Coronary artery (tissue), 2 donors: Measurements from ENCODE around the gene TINAGL1.

ENCODE experiments used
- DNase-seq: peaks from one replicate; pipeline ENCODE4 v3.0.0-alpha.2; 2017; ENCODE audit warnings: low spot score
- H3K27ac ChIP-seq, 2 donors: fragments of 200-600 bp; sonication (generic); one replicate each; pipeline ENCODE4 v1.5.1; 2016 to 2019
- H3K4me3 ChIP-seq: fragments of 200-600 bp; sonication (generic); 2 replicates; pipeline ENCODE4 v1.5.1; 2016; ENCODE audit warnings: mild to moderate bottlenecking, moderate library complexity
- TF ChIP-seq, protein P1 (sequence below): fragments of 200-600 bp; sonication (generic); IDR thresholded peaks from one replicate; pipeline ENCODE4 v1.5.1; 2019; ENCODE audit warnings: antibody characterized with exemption

Gene TINAGL1

DNA sequence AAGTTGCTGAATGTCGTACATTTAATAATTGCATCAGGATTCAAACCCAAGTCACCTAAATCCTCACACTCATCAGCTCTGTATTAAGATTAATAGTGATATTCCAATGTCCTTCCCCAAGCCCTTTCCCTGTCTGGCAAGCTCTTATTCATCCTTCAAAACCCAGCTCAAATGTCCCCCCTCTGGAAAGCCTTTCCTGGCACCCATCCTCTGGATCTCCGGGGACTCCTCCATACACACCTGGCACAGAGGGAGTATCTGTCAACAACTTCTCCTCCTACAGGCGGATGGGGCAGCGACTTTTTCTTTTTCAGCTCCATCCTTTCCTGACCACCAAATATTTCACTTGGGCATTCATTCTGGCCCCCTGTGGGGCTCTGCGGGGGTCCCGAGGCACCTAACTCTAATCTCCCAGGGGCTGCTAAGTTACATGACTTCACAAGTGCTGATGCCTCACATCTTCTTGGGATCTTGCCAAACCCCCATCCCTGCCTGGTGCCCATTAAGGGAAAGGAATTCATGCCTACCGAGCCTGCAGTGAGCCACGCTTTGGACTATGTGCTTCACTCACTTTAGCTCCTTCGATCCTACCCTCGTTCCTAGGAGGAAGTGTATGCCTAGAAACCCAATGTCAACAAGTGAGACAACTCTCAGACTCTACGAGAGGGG, 15.2 kb downstream of the TINAGL1 start:
- peak; percentile 87 for DNase-seq
- Histone ChIP-seq H3K27ac (peak overlapping the region; percentile 63 to 93), H3K4me3 (no peak overlapping the region)
- TF ChIP-seq, protein P1, sequence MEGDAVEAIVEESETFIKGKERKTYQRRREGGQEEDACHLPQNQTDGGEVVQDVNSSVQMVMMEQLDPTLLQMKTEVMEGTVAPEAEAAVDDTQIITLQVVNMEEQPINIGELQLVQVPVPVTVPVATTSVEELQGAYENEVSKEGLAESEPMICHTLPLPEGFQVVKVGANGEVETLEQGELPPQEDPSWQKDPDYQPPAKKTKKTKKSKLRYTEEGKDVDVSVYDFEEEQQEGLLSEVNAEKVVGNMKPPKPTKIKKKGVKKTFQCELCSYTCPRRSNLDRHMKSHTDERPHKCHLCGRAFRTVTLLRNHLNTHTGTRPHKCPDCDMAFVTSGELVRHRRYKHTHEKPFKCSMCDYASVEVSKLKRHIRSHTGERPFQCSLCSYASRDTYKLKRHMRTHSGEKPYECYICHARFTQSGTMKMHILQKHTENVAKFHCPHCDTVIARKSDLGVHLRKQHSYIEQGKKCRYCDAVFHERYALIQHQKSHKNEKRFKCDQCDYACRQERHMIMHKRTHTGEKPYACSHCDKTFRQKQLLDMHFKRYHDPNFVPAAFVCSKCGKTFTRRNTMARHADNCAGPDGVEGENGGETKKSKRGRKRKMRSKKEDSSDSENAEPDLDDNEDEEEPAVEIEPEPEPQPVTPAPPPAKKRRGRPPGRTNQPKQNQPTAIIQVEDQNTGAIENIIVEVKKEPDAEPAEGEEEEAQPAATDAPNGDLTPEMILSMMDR, result no peak

DNA sequence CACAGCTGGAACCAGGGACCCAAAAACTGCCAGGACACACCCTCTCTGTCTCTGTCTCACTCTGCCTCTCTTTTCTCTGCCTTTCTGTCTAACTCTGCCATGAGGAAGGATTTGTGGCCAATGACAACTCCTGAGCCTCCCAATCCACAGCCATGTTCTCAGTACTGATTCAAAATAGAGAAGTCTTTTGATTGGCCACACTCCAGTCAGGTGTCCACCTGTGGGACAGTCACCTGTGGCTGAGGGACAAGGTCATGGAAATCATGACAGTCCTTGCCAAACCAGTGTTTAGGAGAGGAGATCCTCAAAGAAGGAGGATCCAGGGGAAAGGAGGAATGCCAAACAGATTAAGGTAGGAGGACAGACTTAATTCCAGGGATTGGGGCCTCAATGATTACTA, 15.8 kb downstream of the TINAGL1 start:
- DNase-seq, result no peak
- TF ChIP-seq, protein P1, result no peak
- peak overlapping the region; percentile 63 to 93 for H3K27ac ChIP-seq
- no peak overlapping the region for H3K4me3 ChIP-seq

DNA sequence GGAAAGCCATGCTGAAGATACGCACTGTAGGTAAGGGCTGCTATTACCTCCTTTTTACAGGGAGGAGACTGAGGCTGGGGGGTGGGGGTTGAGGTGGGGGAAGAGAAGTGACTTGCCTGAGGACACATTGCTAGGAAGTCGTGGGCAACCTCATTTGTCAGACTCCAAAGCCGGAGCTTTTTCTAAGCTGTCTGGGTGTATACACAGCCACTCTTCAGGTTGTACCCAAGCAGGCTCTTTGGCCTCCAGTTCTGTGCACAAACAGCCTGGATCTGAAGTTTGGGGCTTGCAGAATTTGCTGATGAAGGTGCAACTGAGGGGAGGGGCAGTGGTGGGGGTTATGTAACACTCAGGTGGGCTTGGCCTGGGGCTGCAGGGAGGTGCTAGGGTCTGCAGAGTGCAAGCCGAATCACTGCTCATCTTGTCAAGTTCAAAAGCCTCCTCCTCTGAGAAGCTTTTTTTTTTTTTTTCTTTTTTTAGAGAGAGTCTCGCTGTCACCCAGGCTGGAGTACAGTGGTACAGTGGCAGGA, 16.9 kb downstream of the TINAGL1 start:
- TF ChIP-seq, protein P1, result no peak
- peak; percentile 66 for DNase-seq
- Histone ChIP-seq H3K27ac (peak overlapping the region in 1 of 2 donors; percentile 93), H3K4me3 (no peak overlapping the region)

DNA sequence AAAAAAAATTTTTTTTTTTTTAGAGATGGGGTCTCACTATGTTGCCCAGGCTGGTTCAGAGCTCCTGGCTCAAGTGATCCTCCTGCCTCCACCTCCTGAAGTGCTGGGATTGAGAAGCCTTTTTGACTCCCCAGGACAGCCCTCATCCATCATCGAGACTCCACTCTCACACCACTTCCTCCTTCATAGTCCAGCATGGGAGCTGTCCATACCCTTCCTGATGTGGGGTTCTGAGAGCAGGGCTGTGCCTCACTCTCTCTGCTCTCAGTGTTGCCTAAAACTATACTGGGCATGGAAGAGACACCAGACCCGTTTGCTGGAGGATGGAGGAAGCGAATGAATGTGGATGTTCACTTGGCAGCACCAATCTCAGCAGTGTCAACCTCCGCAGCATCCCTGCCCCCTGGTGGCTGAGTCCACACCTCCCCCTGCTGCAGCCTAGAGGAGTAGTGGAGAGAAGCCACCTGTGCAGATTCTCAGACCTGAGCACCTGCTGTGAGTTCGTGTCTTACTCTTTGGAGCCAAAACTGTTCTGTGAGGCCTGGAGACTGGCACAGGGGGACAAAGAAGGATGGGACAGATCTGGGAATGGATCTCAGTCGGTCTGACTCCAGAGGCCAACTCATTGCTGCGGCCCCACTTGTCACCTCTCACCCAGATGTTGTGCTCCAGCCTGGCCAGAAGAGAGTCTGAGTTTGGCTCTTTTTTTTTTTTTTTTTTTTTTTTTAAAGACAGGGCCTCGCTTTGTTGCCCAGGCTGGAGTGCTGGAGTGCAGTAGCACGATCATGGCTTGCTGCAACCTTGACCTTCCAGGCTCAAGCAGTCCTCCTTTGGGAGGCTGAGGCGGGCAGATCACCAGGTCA, 17.7 kb downstream of the TINAGL1 start:
- peak; percentile 84 for DNase-seq
- no peak overlapping the region for H3K4me3 ChIP-seq
- TF ChIP-seq, protein P1, result peak; percentile 69
- no peak overlapping the region for H3K27ac ChIP-seq

GRCh38 chr1:31595836-31596736, 19.8 kb downstream of the TINAGL1 start:
- Histone ChIP-seq H3K27ac (no peak overlapping the region), H3K4me3 (no peak overlapping the region)
- DNase-seq, result peak; percentile 50
- TF ChIP-seq, protein P1, result no peak

- no peak overlapping the region for H3K27ac ChIP-seq
- no peak overlapping the region for H3K4me3 ChIP-seq
- no peak for DNase-seq
- TF ChIP-seq, protein P1, result no peak
Observed at GRCh38 chr1:31596737-31597097, 20.4 kb downstream of the TINAGL1 start.
